HEK293 (cell line): ENCODE measurements around the gene CTIF.

ENCODE experiments used
- CTCF ChIA-PET: fragments of 350-600 bp; formaldehyde crosslinking; extraction: SDS; loops from one replicate; lab custom pipeline; 2021; ENCODE audit warnings: antibody characterized with exemption; lab: Yijun Ruan, JAX
- POLR2A ChIA-PET: fragments of 300-600 bp; formaldehyde crosslinking; extraction: SDS; loops from one replicate; lab custom pipeline; 2020; ENCODE audit warnings: antibody characterized with exemption, inconsistent platforms; lab: Yijun Ruan, JAX
- H3K27ac ChIP-seq: fragments of 200-500 bp; sonication (Bioruptor generic); 2 replicates; pipeline ENCODE4 v1.5.1; 2014; ENCODE audit warnings: low read depth, low read length, control low read depth, inconsistent platforms; ENCODE audit errors: extremely low read depth
- H3K36me3 ChIP-seq, 2 experiments: fragments of 200-500 bp in 1 of 2; sonication (Bioruptor generic) in 1 of 2; 1 replicate in 1 of 2; 2 replicates in 1 of 2; pipeline ENCODE4 v1.5.1; 2014 to 2017; ENCODE audit warnings: inconsistent platforms in 2 of 2, low read length in 2 of 2; ENCODE audit not compliant: control insufficient read depth in 2 of 2, insufficient read depth in 1 of 2
- H3K4me1 ChIP-seq: fragments of 200-500 bp; sonication (Bioruptor generic); 2 replicates; pipeline ENCODE4 v1.5.1; 2014; ENCODE audit warnings: mild to moderate bottlenecking, low read length, inconsistent platforms; ENCODE audit not compliant: control insufficient read depth, insufficient read depth
- H3K4me3 ChIP-seq: 2 replicates; pipeline ENCODE4 v1.5.1; 2011; ENCODE audit warnings: low read depth, mild to moderate bottlenecking, control low read depth, low read length, moderate library complexity
- H3K9me3 ChIP-seq: fragments of 200-500 bp; sonication (Bioruptor generic); 2 replicates; pipeline ENCODE4 v1.5.1; 2014; ENCODE audit warnings: low read depth, low read length, inconsistent platforms; ENCODE audit not compliant: control insufficient read depth, insufficient read depth
- EGR2 ChIP-seq: fragments of 450-650 bp; formaldehyde crosslinking; IDR thresholded peaks from 2 replicates; pipeline ENCODE4 v1.5.1; 2016; ENCODE audit warnings: low read depth, missing biosample characterization, missing genetic modification characterization
- HOXC10 ChIP-seq: sonication (generic); formaldehyde crosslinking; IDR thresholded peaks from 2 replicates; pipeline ENCODE4 v1.8.1; 2023; ENCODE audit warnings: mild to moderate bottlenecking, missing genetic modification reagents
- OVOL3 ChIP-seq: fragments of 450-650 bp; formaldehyde crosslinking; IDR thresholded peaks from 2 replicates; pipeline ENCODE4 v1.5.1; 2016; ENCODE audit warnings: missing biosample characterization, missing genetic modification characterization
- SP7 ChIP-seq: fragments of 450-650 bp; formaldehyde crosslinking; IDR thresholded peaks from 2 replicates; pipeline ENCODE4 v1.5.1; 2016; ENCODE audit warnings: missing biosample characterization, missing genetic modification characterization
- ZBTB10 ChIP-seq: fragments of 450-650 bp; formaldehyde crosslinking; IDR thresholded peaks from 2 replicates; pipeline ENCODE4 v1.5.1; 2016; ENCODE audit warnings: missing biosample characterization, missing genetic modification characterization
- ZFHX2 ChIP-seq: fragments of 450-650 bp; formaldehyde crosslinking; conservative IDR thresholded peaks from 2 replicates; pipeline ENCODE4 v1.5.1; 2016; ENCODE audit warnings: missing biosample characterization, missing genetic modification characterization
- ZIC2 ChIP-seq: fragments of 450-650 bp; formaldehyde crosslinking; IDR thresholded peaks from 2 replicates; pipeline ENCODE4 v1.5.1; 2016; ENCODE audit warnings: missing biosample characterization, missing genetic modification characterization
- ZNF146 ChIP-seq: fragments of 450-650 bp; formaldehyde crosslinking; IDR thresholded peaks from 2 replicates; pipeline ENCODE4 v1.5.1; 2016; ENCODE audit warnings: missing biosample characterization, missing genetic modification characterization
- ZNF16 ChIP-seq: fragments of 450-650 bp; formaldehyde crosslinking; IDR thresholded peaks from 2 replicates; pipeline ENCODE4 v1.5.1; 2016; ENCODE audit warnings: low read depth, missing biosample characterization, missing genetic modification characterization
- ZNF221 ChIP-seq: fragments of 450-650 bp; formaldehyde crosslinking; IDR thresholded peaks from 2 replicates; pipeline ENCODE4 v1.5.1; 2017; ENCODE audit warnings: missing biosample characterization, missing genetic modification characterization, borderline replicate concordance
- ZNF473 ChIP-seq: fragments of 450-650 bp; formaldehyde crosslinking; IDR thresholded peaks from 2 replicates; pipeline ENCODE4 v1.5.1; 2017; ENCODE audit warnings: missing biosample characterization, missing genetic modification characterization
- ZNF626 ChIP-seq: fragments of 450-650 bp; sonication (Bioruptor Pico); formaldehyde crosslinking; IDR thresholded peaks from 2 replicates; pipeline ENCODE4 v1.5.1; 2018; ENCODE audit warnings: missing biosample characterization, missing genetic modification characterization, inconsistent platforms
- ZNF830 ChIP-seq: fragments of 450-650 bp; IDR thresholded peaks from 2 replicates; pipeline ENCODE4 v1.5.0; 2018; ENCODE audit warnings: missing biosample characterization, missing genetic modification characterization, low read depth, mild to moderate bottlenecking, moderate library complexity
- TF ChIP-seq, protein P1 (sequence below): fragments of 450-650 bp; formaldehyde crosslinking; IDR thresholded peaks from 2 replicates; pipeline ENCODE4 v1.5.1; 2017; ENCODE audit warnings: missing biosample characterization, missing genetic modification characterization
- TF ChIP-seq, protein P2 (sequence below): fragments of 450-650 bp; formaldehyde crosslinking; IDR thresholded peaks from 2 replicates; pipeline ENCODE4 v1.5.1; 2017; ENCODE audit warnings: missing biosample characterization, missing genetic modification characterization

Gene CTIF

GRCh38 chr18:48831113-48831759 is 292.4 kb downstream of the CTIF start:
- POLR2A ChIA-PET: interaction anchor here (0.6 kb wide), 1 partner anchor 64 kb away, joined by 4 read pairs; no protein-coding TSS in a partner anchor

DNA sequence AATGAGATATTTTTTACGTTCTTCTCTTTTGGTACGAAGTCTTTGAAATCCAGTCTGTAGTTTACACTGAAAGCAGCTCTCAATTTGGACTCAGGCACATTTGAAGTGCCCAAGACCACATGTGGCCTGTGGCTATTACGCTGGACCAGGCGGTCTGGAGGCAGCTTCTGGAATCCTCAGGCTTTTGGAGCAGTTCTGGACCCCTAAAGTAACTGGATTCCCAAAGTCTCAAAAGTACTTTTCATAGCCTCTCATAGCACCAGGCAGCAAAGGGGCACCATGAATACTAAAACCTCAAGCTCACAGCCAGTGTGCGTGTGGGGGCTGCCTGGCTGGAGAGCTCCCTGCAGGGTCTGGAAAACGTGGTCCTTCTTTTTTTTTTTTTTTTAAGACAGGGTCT is 293.0 kb downstream of the CTIF start:
- no peaks in the 10 kb centered on the region for H3K36me3 ChIP-seq
- no peak for TF ChIP-seq ZNF830 (tag by site-specific recombination)
- TF ChIP-seq, protein P1, sequence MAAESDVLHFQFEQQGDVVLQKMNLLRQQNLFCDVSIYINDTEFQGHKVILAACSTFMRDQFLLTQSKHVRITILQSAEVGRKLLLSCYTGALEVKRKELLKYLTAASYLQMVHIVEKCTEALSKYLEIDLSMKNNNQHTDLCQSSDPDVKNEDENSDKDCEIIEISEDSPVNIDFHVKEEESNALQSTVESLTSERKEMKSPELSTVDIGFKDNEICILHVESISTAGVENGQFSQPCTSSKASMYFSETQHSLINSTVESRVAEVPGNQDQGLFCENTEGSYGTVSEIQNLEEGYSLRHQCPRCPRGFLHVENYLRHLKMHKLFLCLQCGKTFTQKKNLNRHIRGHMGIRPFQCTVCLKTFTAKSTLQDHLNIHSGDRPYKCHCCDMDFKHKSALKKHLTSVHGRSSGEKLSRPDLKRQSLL: no peak
- no peak for TF ChIP-seq HOXC10 (CRISPR knock-in tag)
- TF ChIP-seq, protein P2, sequence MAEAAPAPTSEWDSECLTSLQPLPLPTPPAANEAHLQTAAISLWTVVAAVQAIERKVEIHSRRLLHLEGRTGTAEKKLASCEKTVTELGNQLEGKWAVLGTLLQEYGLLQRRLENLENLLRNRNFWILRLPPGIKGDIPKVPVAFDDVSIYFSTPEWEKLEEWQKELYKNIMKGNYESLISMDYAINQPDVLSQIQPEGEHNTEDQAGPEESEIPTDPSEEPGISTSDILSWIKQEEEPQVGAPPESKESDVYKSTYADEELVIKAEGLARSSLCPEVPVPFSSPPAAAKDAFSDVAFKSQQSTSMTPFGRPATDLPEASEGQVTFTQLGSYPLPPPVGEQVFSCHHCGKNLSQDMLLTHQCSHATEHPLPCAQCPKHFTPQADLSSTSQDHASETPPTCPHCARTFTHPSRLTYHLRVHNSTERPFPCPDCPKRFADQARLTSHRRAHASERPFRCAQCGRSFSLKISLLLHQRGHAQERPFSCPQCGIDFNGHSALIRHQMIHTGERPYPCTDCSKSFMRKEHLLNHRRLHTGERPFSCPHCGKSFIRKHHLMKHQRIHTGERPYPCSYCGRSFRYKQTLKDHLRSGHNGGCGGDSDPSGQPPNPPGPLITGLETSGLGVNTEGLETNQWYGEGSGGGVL (tag by site-specific recombination): no peak
- TF ChIP-seq ZNF221 (tag by site-specific recombination): no peak
- TF ChIP-seq ZNF473 (tag by site-specific recombination): no peak
- TF ChIP-seq ZNF626 (tag by site-specific recombination): no peak
- TF ChIP-seq ZNF16 (tag by site-specific recombination): no peak
- H3K9me3 ChIP-seq: no peaks in the 10 kb centered on the region
- H3K4me3 ChIP-seq: no peak overlapping the region
- peaks cover 40% of the 10 kb centered on the region for H3K4me1 ChIP-seq
- ChIA-PET POLR2A (interaction anchor here (0.6 to 1.1 kb wide), 2 partner anchors 39 to 65 kb away, joined by 4 to 5 read pairs; no protein-coding TSS in a partner anchor), CTCF (interaction anchor here (1.1 to 1.3 kb wide), 2 partner anchors 12 to 54 kb away, joined by 4 to 5 read pairs; no protein-coding TSS in a partner anchor)
- no peak overlapping the region for H3K27ac ChIP-seq

More at GRCh38 chr18:48831113-48831759, 292.4 kb downstream of the CTIF start:
- TF ChIP-seq SP7 (no peak), OVOL3 (tag by site-specific recombination) (no peak), ZFHX2 (tag by site-specific recombination) (peak; percentile 62), EGR2 (tag by site-specific recombination) (peak; percentile 60; the same call in 1 of the 2 replicates), ZBTB10 (tag by site-specific recombination) (no peak), ZIC2 (tag by site-specific recombination) (0 out of 2 replicates have a peak, but pooled peaks have one; percentile 7), ZNF146 (tag by site-specific recombination) (no peak)
- Histone ChIP-seq H3K9me3 (no peaks in the 10 kb centered on the region), H3K27ac (no peak overlapping the region), H3K36me3 (no peaks in the 10 kb centered on the region), H3K4me1 (peaks cover 40% of the 10 kb centered on the region), H3K4me3 (no peak overlapping the region)
- CTCF ChIA-PET: no interaction called here
